ENCODE data around the gene FAU. TPM values are rescaled to one million over a fixed set of nuclear protein-coding genes. Genes with fewer than 3 reads are reported as not detected.
A peak's percentile ranks its signal among the peaks of the same experiment; 100 is the strongest.

FAU gene
- total and polyA plus RNA-seq, 2 of the 13 experiments (the other 11 are each of a cell fraction or from before 2014, with no cell fraction given): 374 to 869 TPM

DNA sequence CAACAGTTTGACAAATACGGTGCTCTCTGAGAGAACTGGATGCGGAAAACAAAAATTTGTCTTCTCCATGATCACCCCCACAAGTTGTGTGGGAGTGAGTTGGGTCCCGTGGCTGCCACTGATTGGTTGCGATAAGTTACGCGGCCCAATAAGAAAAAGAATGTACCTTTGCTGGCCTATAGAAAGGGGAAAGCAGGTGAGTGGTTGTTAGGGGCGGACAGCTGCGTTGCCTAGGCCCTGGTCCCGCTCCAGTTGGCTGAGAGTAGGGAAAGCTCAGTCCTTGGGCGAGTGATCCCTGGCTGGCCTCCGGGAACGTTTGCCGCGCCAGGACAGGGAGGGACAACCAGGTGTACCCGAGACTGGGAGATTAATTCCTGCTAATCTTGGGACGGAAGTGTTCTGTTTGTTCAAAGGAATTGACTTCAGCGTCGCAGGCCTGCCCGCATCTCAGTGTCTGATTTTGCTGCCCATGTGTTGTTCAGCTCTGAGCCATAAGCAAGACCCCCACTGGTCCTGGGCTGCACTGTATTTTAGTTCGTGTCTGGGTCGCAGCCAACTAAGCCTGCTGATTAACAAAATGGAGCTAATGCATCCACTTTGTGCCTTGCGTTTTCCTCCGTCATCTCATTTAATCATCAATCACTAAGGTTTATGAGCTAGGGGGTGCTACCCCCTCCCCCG, 13.2 kb upstream of the FAU start (continued):
- TF ChIP-seq, protein P1, sequence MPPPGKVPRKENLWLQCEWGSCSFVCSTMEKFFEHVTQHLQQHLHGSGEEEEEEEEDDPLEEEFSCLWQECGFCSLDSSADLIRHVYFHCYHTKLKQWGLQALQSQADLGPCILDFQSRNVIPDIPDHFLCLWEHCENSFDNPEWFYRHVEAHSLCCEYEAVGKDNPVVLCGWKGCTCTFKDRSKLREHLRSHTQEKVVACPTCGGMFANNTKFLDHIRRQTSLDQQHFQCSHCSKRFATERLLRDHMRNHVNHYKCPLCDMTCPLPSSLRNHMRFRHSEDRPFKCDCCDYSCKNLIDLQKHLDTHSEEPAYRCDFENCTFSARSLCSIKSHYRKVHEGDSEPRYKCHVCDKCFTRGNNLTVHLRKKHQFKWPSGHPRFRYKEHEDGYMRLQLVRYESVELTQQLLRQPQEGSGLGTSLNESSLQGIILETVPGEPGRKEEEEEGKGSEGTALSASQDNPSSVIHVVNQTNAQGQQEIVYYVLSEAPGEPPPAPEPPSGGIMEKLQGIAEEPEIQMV (CRISPR knock-in tag; IDR thresholded peaks at IDR 0.05; ENCODE audit: low read depth): no peak
- TF ChIP-seq SMARCE1 (IDR thresholded peaks at IDR 0.05; ENCODE audit: borderline replicate concordance): no peak
- peak; percentile 65; the same call in 1 of the 2 replicates for TF ChIP-seq SAP130 (CRISPR knock-in tag; IDR thresholded peaks at IDR 0.05; ENCODE audit: low read depth)
- peak; percentile 98 for TF ChIP-seq RFX1 (IDR thresholded peaks at IDR 0.05)
- no peak; the same call in 1 of the 2 replicates for TF ChIP-seq ETV6 (CRISPR knock-in tag; conservative IDR thresholded peaks at IDR 0.05)
- no peak for TF ChIP-seq TP53 (CRISPR knock-in tag; conservative IDR thresholded peaks at IDR 0.05)
- TF ChIP-seq, protein P2, sequence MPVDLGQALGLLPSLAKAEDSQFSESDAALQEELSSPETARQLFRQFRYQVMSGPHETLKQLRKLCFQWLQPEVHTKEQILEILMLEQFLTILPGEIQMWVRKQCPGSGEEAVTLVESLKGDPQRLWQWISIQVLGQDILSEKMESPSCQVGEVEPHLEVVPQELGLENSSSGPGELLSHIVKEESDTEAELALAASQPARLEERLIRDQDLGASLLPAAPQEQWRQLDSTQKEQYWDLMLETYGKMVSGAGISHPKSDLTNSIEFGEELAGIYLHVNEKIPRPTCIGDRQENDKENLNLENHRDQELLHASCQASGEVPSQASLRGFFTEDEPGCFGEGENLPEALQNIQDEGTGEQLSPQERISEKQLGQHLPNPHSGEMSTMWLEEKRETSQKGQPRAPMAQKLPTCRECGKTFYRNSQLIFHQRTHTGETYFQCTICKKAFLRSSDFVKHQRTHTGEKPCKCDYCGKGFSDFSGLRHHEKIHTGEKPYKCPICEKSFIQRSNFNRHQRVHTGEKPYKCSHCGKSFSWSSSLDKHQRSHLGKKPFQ (CRISPR knock-in tag; IDR thresholded peaks at IDR 0.05; ENCODE audit: insufficient replicate concordance): peak; percentile 55
- 0 out of 2 replicates have a peak, but pooled peaks have one; percentile 10 for TF ChIP-seq SIN3B (IDR thresholded peaks at IDR 0.05; ENCODE audit: low read length)
- TF ChIP-seq ZNF143 (CRISPR knock-in tag; IDR thresholded peaks at IDR 0.05): no peak
- no peak for TF ChIP-seq SP140L (CRISPR knock-in tag; IDR thresholded peaks at IDR 0.05; ENCODE audit: borderline replicate concordance)
- TF ChIP-seq ZNF432 (CRISPR knock-in tag; IDR thresholded peaks at IDR 0.05; ENCODE audit: borderline replicate concordance): no peak
- no peak for TF ChIP-seq DNMT3B (CRISPR knock-in tag; conservative IDR thresholded peaks at IDR 0.05)
- no peak for TF ChIP-seq SNRNP70 (IDR thresholded peaks at IDR 0.05; ENCODE audit: low read depth, low read length)
- TF ChIP-seq ZNF839 (CRISPR knock-in tag; IDR thresholded peaks at IDR 0.05; ENCODE audit: borderline replicate concordance): no peak
- no peak for TF ChIP-seq FOSL2 (CRISPR knock-in tag; IDR thresholded peaks at IDR 0.05)
- TF ChIP-seq ZNF749 (CRISPR knock-in tag; IDR thresholded peaks at IDR 0.05; ENCODE audit: borderline replicate concordance): no peak; the same call in 1 of the 2 replicates
- TF ChIP-seq ZNF788 (CRISPR knock-in tag; IDR thresholded peaks at IDR 0.05; ENCODE audit: borderline replicate concordance): peak; percentile 78; the same call in 1 of the 2 replicates
- TF ChIP-seq ZNF468 (CRISPR knock-in tag; IDR thresholded peaks at IDR 0.05): no peak
- no peak for TF ChIP-seq GZF1 (CRISPR knock-in tag; IDR thresholded peaks at IDR 0.05)
- no peak for TF ChIP-seq PCBP1 (IDR thresholded peaks at IDR 0.05; ENCODE audit: borderline replicate concordance, low read depth, low read length)
- no peak for TF ChIP-seq ZFP36L2 (CRISPR knock-in tag; IDR thresholded peaks at IDR 0.05)
- 0 out of 2 replicates have a peak, but pooled peaks have one; percentile 2 for TF ChIP-seq SPEN (CRISPR knock-in tag; IDR thresholded peaks at IDR 0.05; ENCODE audit: low read depth)
- TF ChIP-seq MATR3 (CRISPR knock-in tag; IDR thresholded peaks at IDR 0.05): no peak
- TF ChIP-seq, protein P3, sequence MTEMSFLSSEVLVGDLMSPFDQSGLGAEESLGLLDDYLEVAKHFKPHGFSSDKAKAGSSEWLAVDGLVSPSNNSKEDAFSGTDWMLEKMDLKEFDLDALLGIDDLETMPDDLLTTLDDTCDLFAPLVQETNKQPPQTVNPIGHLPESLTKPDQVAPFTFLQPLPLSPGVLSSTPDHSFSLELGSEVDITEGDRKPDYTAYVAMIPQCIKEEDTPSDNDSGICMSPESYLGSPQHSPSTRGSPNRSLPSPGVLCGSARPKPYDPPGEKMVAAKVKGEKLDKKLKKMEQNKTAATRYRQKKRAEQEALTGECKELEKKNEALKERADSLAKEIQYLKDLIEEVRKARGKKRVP (CRISPR knock-in tag; IDR thresholded peaks at IDR 0.05): no peak
- TF ChIP-seq ZNF3 (CRISPR knock-in tag; IDR thresholded peaks at IDR 0.05): no peak
- TF ChIP-seq, protein P4, sequence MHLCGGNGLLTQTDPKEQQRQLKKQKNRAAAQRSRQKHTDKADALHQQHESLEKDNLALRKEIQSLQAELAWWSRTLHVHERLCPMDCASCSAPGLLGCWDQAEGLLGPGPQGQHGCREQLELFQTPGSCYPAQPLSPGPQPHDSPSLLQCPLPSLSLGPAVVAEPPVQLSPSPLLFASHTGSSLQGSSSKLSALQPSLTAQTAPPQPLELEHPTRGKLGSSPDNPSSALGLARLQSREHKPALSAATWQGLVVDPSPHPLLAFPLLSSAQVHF (CRISPR knock-in tag; IDR thresholded peaks at IDR 0.05): no peak
- peak; percentile 85 for TF ChIP-seq PHF21A (CRISPR knock-in tag; IDR thresholded peaks at IDR 0.05)

Measured in HepG2 (cell line).